ENCODE results near the gene UHRF1.

Gene UHRF1

GRCh38 chr19:4976401-4977298 is 67.3 kb downstream of the UHRF1 start:
- H3K9me2 ChIP-seq (replicated peaks; ENCODE audit: low read depth, low read length): no peaks in the 10 kb centered on the region
- H3K4me3 ChIP-seq (ENCODE audit: low read length, poor library complexity, severe bottlenecking): no peak overlapping the region
- H3K9ac ChIP-seq (ENCODE audit: low read depth, low read length, poor library complexity, severe bottlenecking): no peak overlapping the region
- peaks cover 18% of the 10 kb centered on the region; the same call in 1 of the 2 replicates for H3K36me3 ChIP-seq (ENCODE audit: insufficient read depth, low read length)
- peaks cover 98% of the 10 kb centered on the region for H3K79me2 ChIP-seq (ENCODE audit: insufficient read depth, low read length)
- H3K9me3 ChIP-seq (ENCODE audit: insufficient read depth, low read depth, low read length): no peaks in the 10 kb centered on the region
- H3K4me2 ChIP-seq (ENCODE audit: low read depth, low read length, poor library complexity, severe bottlenecking): no peak overlapping the region
- peaks cover 16% of the 10 kb centered on the region for H3K4me1 ChIP-seq (ENCODE audit: insufficient read depth, low read length, poor library complexity, severe bottlenecking)
- no peak for TF ChIP-seq EZH2phosphoT487 (IDR thresholded peaks at IDR 0.05; ENCODE audit: borderline replicate concordance)
- peak; percentile 48 for TF ChIP-seq CTCF (conservative IDR thresholded peaks at IDR 0.05; ENCODE audit: low read length)
- no peak overlapping the region for H2AFZ ChIP-seq (ENCODE audit: low read length)
- H4K20me1 ChIP-seq (ENCODE audit: insufficient read depth, low read length, poor library complexity, severe bottlenecking): peaks cover 75% of the 10 kb centered on the region
- H3K27me3 ChIP-seq (ENCODE audit: insufficient read depth, low read length, poor library complexity, severe bottlenecking): no peaks in the 10 kb centered on the region
- H3F3A ChIP-seq (ENCODE audit: low read depth): no peaks in the 10 kb centered on the region

- TF ChIP-seq CTCF (conservative IDR thresholded peaks at IDR 0.05; ENCODE audit: low read length) (no peak), EZH2phosphoT487 (IDR thresholded peaks at IDR 0.05; ENCODE audit: borderline replicate concordance) (no peak)
- H3K4me2 ChIP-seq (ENCODE audit: low read depth, low read length, poor library complexity, severe bottlenecking): no peak overlapping the region
Observed at GRCh38 chr19:4977299-4978174, 68.2 kb downstream of the UHRF1 start.

GRCh38 chr19:4979211-4979807 is 70.0 kb downstream of the UHRF1 start:
- Histone ChIP-seq H3K9me2 (replicated peaks; ENCODE audit: low read depth, low read length) (no peaks in the 10 kb centered on the region), H3K79me2 (ENCODE audit: insufficient read depth, low read length) (peaks cover 98% of the 10 kb centered on the region), H3K9me3 (ENCODE audit: insufficient read depth, low read depth, low read length) (no peaks in the 10 kb centered on the region), H2AFZ (ENCODE audit: low read length) (no peak overlapping the region), H4K20me1 (ENCODE audit: insufficient read depth, low read length, poor library complexity, severe bottlenecking) (peaks cover 71% of the 10 kb centered on the region), H3K4me2 (ENCODE audit: low read depth, low read length, poor library complexity, severe bottlenecking) (no peak overlapping the region), H3K27me3 (ENCODE audit: insufficient read depth, low read length, poor library complexity, severe bottlenecking) (no peaks in the 10 kb centered on the region), H3K9ac (ENCODE audit: low read depth, low read length, poor library complexity, severe bottlenecking) (no peak overlapping the region), H3K4me3 (ENCODE audit: low read length, poor library complexity, severe bottlenecking) (no peak overlapping the region), H3F3A (ENCODE audit: low read depth) (no peaks in the 10 kb centered on the region), H3K4me1 (ENCODE audit: insufficient read depth, low read length, poor library complexity, severe bottlenecking) (peaks cover 5% of the 10 kb centered on the region), H3K36me3 (ENCODE audit: insufficient read depth, low read length) (peaks cover 28% of the 10 kb centered on the region; the same call in 1 of the 2 replicates)
- TF ChIP-seq CTCF (conservative IDR thresholded peaks at IDR 0.05; ENCODE audit: low read length) (no peak), EZH2phosphoT487 (IDR thresholded peaks at IDR 0.05; ENCODE audit: borderline replicate concordance) (no peak)

More at GRCh38 chr19:4977299-4978174, 68.2 kb downstream of the UHRF1 start:
- Histone ChIP-seq H3K27me3 (ENCODE audit: insufficient read depth, low read length, poor library complexity, severe bottlenecking) (no peaks in the 10 kb centered on the region), H2AFZ (ENCODE audit: low read length) (no peak overlapping the region), H3K9me2 (replicated peaks; ENCODE audit: low read depth, low read length) (no peaks in the 10 kb centered on the region), H3K4me1 (ENCODE audit: insufficient read depth, low read length, poor library complexity, severe bottlenecking) (peaks cover 9% of the 10 kb centered on the region), H3K9ac (ENCODE audit: low read depth, low read length, poor library complexity, severe bottlenecking) (no peak overlapping the region), H3K4me3 (ENCODE audit: low read length, poor library complexity, severe bottlenecking) (no peak overlapping the region), H3K36me3 (ENCODE audit: insufficient read depth, low read length) (peaks cover 18% of the 10 kb centered on the region; the same call in 1 of the 2 replicates), H4K20me1 (ENCODE audit: insufficient read depth, low read length, poor library complexity, severe bottlenecking) (peaks cover 68% of the 10 kb centered on the region), H3K9me3 (ENCODE audit: insufficient read depth, low read depth, low read length) (no peaks in the 10 kb centered on the region), H3F3A (ENCODE audit: low read depth) (no peaks in the 10 kb centered on the region), H3K79me2 (ENCODE audit: insufficient read depth, low read length) (peaks cover 96% of the 10 kb centered on the region)
